ENCODE data around the gene LDAH.

DNA sequence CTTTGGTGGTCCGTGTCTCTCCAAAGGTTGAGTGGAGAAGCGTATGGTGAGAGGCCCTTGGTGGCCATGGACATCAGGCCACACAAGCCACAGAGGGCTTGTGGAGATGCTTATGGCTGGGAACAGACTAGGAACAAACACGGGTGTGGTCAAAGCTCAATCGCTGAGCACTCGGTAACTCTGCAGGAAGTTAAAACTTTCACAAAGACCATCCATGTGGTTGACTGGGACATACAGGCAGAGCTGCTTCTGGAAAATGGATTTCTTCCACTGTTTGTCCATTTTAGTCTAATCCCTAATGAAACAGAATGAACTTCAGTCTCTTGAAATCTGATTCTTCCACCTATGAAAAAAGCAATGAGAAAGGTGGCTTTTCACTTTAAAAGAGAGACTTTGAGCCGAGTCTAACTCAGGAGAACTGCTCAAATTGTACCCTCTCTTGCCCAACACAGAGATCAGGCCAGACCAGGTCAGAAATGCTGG is 138.3 kb downstream of the LDAH start:
- TF ChIP-seq SP1 (IDR thresholded peaks at IDR 0.05) (no peak), NFRKB (IDR thresholded peaks at IDR 0.05) (no peak)

Measured in HEK293T (cell line).